Lung (tissue), 12 donors: ENCODE results near the gene ZFR2. TPM values are rescaled to one million over a fixed set of nuclear protein-coding genes. Genes with fewer than 3 reads are reported as not detected.
"Not testable (repeated sequence)": the region's sequence is repeated elsewhere in the genome, so short reads cannot be mapped to it uniquely, and the experiment has no call there.

ENCODE experiments used
- ATAC-seq: fragments of 200-7000 bp; cut with Tn5 transposase; one replicate; pipeline ENCODE4 v1.9.1; 2020; ENCODE audit warnings: moderate number of reproducible peaks; ENCODE audit not compliant: insufficient read depth, low FRiP score
- DNase-seq, 3 donors: peaks; one replicate each; pipeline ENCODE4 v3.0.0-alpha.2; 2013 to 2017
- H3K27ac ChIP-seq, 2 donors: one replicate each; pipeline ENCODE4 v1.5.1; 2013; ENCODE audit warnings: mild to moderate bottlenecking in 2 of 2, moderate library complexity in 2 of 2, control low read depth in 1 of 2, inconsistent platforms in 1 of 2, low read depth in 1 of 2, low read length in 1 of 2
- H3K27me3 ChIP-seq, 3 donors: one replicate each; pipeline ENCODE4 v1.5.1; 2013; ENCODE audit warnings: low read length in 2 of 3; ENCODE audit not compliant: control insufficient read depth in 3 of 3, insufficient read depth in 3 of 3
- H3K36me3 ChIP-seq, 4 donors: one replicate each; pipeline ENCODE4 v1.5.1; 2013; ENCODE audit warnings: low read length in 4 of 4, mild to moderate bottlenecking in 1 of 4, moderate library complexity in 1 of 4; ENCODE audit not compliant: control insufficient read depth in 4 of 4, insufficient read depth in 4 of 4
- H3K4me1 ChIP-seq, 5 donors: one replicate each; pipeline ENCODE4 v1.5.1; 2013; ENCODE audit warnings: low read length in 5 of 5, mild to moderate bottlenecking in 2 of 5, moderate library complexity in 1 of 5; ENCODE audit not compliant: control insufficient read depth in 5 of 5, insufficient read depth in 5 of 5
- H3K4me3 ChIP-seq: one replicate; pipeline ENCODE4 v1.5.1; 2013; ENCODE audit warnings: mild to moderate bottlenecking, control low read depth, moderate library complexity
- H3K9ac ChIP-seq, 2 donors: one replicate each; pipeline ENCODE4 v1.5.1; 2013; ENCODE audit warnings: low read length in 2 of 2, control low read depth in 1 of 2; ENCODE audit not compliant: insufficient read depth in 1 of 2
- H3K9me3 ChIP-seq, 4 donors: one replicate each; pipeline ENCODE4 v1.5.1; 2013; ENCODE audit warnings: low read length in 3 of 4, mild to moderate bottlenecking in 1 of 4, moderate library complexity in 1 of 4; ENCODE audit not compliant: control insufficient read depth in 4 of 4, insufficient read depth in 3 of 4
- CTCF ChIP-seq: IDR thresholded peaks from 2 replicates; pipeline ENCODE4 v1.5.1; 2012; ENCODE audit warnings: mild to moderate bottlenecking; ENCODE audit errors: control extremely low read depth, extremely low read depth
- WGBS, 2 donors: extraction: QIAGEN DNeasy Blood & Tissue Kit; methylation state at CpG; one replicate each; pipeline ENCODE4 v1.1.7; 2013; 5-methylcytosine and 5-hydroxymethylcytosine counted together
- polyA plus RNA-seq, 2 donors: library from polyadenylated mRNA; stranded (reverse); fragments of 200-250 nt; gene quantifications; one replicate each; pipeline ENCODE4 v1.2.1, GENCODE V29; 2013
- total RNA-seq, 2 donors: library from RNA; depleted of rRNA in 1 of 2; stranded (reverse); fragments of >200 nt in 1 of 2; gene quantifications; one replicate each; pipeline ENCODE4 v1.2.1, GENCODE V29; 2014 to 2021
- donor health status: control.
- donor health status: control.
- donor health status: Bipolar disorder and iron deficiency.
- donor health status: healthy.
- donor health status: DM: yes; HTN: yes; CAD: no.

Gene ZFR2
- total and polyA plus RNA-seq, 4 donors, result 0.05 to 0.34 (median 0.19) TPM

- H3K9me3 ChIP-seq, result peaks cover 0 to 2% (median 0%) of the 10 kb centered on the region in 4 donors
- H3K4me3 ChIP-seq, result no peak overlapping the region
- H3K27ac ChIP-seq, result no peak overlapping the region
- peaks cover 0 to 15% (median 0%) of the 10 kb centered on the region in 5 donors for H3K4me1 ChIP-seq
- no peak overlapping the region for H3K9ac ChIP-seq
- ATAC-seq, result no peak
- no peaks in the 10 kb centered on the region for H3K36me3 ChIP-seq
- no peak for TF ChIP-seq CTCF
- DNase-seq, result no peak
- WGBS, 2 donors, result 91% methylated on average over 45 of the region's 45 CpGs
- H3K27me3 ChIP-seq, result no peaks in the 10 kb centered on the region
These were observed 52.1 kb downstream of the ZFR2 start for GRCh38 chr19:3816566-3817218.

GRCh38 chr19:3816148-3816547 is 52.7 kb downstream of the ZFR2 start:
- H3K9ac ChIP-seq, H3K4me3 ChIP-seq, DNase-seq, H3K27ac ChIP-seq, H3K36me3 ChIP-seq, H3K9me3 ChIP-seq, H3K27me3 ChIP-seq, ATAC-seq: not testable (repeated sequence)
- WGBS, 2 donors, result 94 to 97% methylated on average over 9 of the region's 9 CpGs
- peaks cover 0 to 15% (median 0%) of the 10 kb centered on the region in 5 donors for H3K4me1 ChIP-seq

GRCh38 chr19:3814648-3815047 is 54.2 kb downstream of the ZFR2 start:
- no peak for TF ChIP-seq CTCF
- Histone ChIP-seq H3K9me3 (peaks cover 0 to 2% (median 0%) of the 10 kb centered on the region in 4 donors), H3K36me3 (no peaks in the 10 kb centered on the region), H3K9ac (no peak overlapping the region), H3K27ac (peak overlapping the region in 1 of 2 donors; percentile 6), H3K4me3 (no peak overlapping the region), H3K27me3 (no peaks in the 10 kb centered on the region), H3K4me1 (peaks cover 0 to 15% (median 0%) of the 10 kb centered on the region in 5 donors)
- no peak for DNase-seq
- WGBS, 2 donors, result 95 to 97% methylated on average over 4 of the region's 4 CpGs
- ATAC-seq, result no peak

- no peak for DNase-seq
- peak overlapping the region in 1 of 2 donors; percentile 92 for H3K27ac ChIP-seq
These were observed 55.1 kb downstream of the ZFR2 start for GRCh38 chr19:3813473-3814392.

More at GRCh38 chr19:3813473-3814392, 55.1 kb downstream of the ZFR2 start:
- Histone ChIP-seq H3K36me3 (no peaks in the 10 kb centered on the region), H3K4me1 (peaks cover 0 to 10% (median 0%) of the 10 kb centered on the region in 5 donors), H3K4me3 (no peak overlapping the region), H3K9me3 (peaks cover 0 to 2% (median 0%) of the 10 kb centered on the region in 4 donors), H3K27me3 (no peaks in the 10 kb centered on the region), H3K9ac (no peak overlapping the region)
- TF ChIP-seq CTCF, result no peak
- whole genome bisulfite sequencing, 2 donors, result 64 to 66% methylated on average over 22 of the region's 22 CpGs
- no peak for ATAC-seq
